Smooth muscle cell (in vitro differentiated cells): ENCODE data around the gene CDC45. TPM values are rescaled to one million over a fixed set of nuclear protein-coding genes. Genes with fewer than 3 reads are reported as not detected.

ENCODE experiments used
- DNase-seq: peaks from one replicate; lab custom pipeline; 2025; ENCODE audit not compliant: unreplicated experiment; lab: John Stamatoyannopoulos, UW
- H2AFZ ChIP-seq: fragments of 200-600 bp; sonication (generic); 2 replicates; pipeline ENCODE4 v1.6.0; 2016; ENCODE audit warnings: antibody characterized with exemption, low read depth, mild to moderate bottlenecking
- H3F3A ChIP-seq: fragments of 200-600 bp; sonication (generic); 2 replicates; pipeline ENCODE4 v1.6.0; 2017; ENCODE audit warnings: antibody characterized with exemption, low read depth
- H3K27ac ChIP-seq: fragments of 200-600 bp; sonication (generic); 2 replicates; pipeline ENCODE4 v1.5.1; 2016; ENCODE audit warnings: low read depth, mild to moderate bottlenecking
- H3K27me3 ChIP-seq: fragments of 200-600 bp; sonication (generic); 2 replicates; pipeline ENCODE4 v1.6.1; 2016; ENCODE audit warnings: low read depth, mild to moderate bottlenecking
- H3K36me3 ChIP-seq: fragments of 200-600 bp; sonication (generic); 2 replicates; pipeline ENCODE4 v1.5.1; 2016; ENCODE audit warnings: low read depth
- H3K4me1 ChIP-seq: fragments of 200-600 bp; sonication (generic); 2 replicates; pipeline ENCODE4 v1.5.1; 2016; ENCODE audit warnings: low read depth
- H3K4me2 ChIP-seq: fragments of 200-600 bp; sonication (generic); 2 replicates; pipeline ENCODE4 v1.6.0; 2016; ENCODE audit warnings: mild to moderate bottlenecking
- H3K4me3 ChIP-seq: fragments of 200-600 bp; sonication (generic); 2 replicates; pipeline ENCODE4 v1.5.1; 2016; ENCODE audit warnings: mild to moderate bottlenecking
- H3K79me2 ChIP-seq: fragments of 200-600 bp; sonication (generic); 2 replicates; pipeline ENCODE4 v1.6.0; 2016; ENCODE audit warnings: low read depth, mild to moderate bottlenecking
- H3K9ac ChIP-seq: fragments of 200-600 bp; sonication (generic); 2 replicates; pipeline ENCODE4 v1.6.0; 2016; ENCODE audit warnings: low read depth
- H3K9me3 ChIP-seq: fragments of 200-600 bp; sonication (generic); replicated peaks from 2 replicates; pipeline ENCODE4 v1.5.1; 2016; ENCODE audit warnings: low read depth
- H4K20me1 ChIP-seq: fragments of 200-600 bp; sonication (generic); 2 replicates; pipeline ENCODE4 v1.6.0; 2016; ENCODE audit warnings: low read depth
- WGBS: methylation state at CpG from one replicate; pipeline ENCODE4 v1.1.7; 2016; ENCODE audit warnings: low lambda C conversion rate; 5-methylcytosine and 5-hydroxymethylcytosine counted together
- polyA plus RNA-seq: library from polyadenylated mRNA; unstranded; fragments of >200 nt; fragmentation: Nextera tagmentation; extraction: Ambion mirVana; gene quantifications from 2 replicates; pipeline ENCODE4 v1.2.1, GENCODE V29; 2016
- total RNA-seq: library from RNA; depleted of rRNA; stranded (reverse); fragments of >200 nt; gene quantifications from 2 replicates; pipeline ENCODE4 v1.2.3, GENCODE V29; 2014
- TF ChIP-seq, protein P1 (sequence below): fragments of 200-600 bp; sonication (generic); IDR thresholded peaks from 2 replicates; pipeline ENCODE4 v1.5.1; 2017; ENCODE audit warnings: borderline replicate concordance, mild to moderate bottlenecking, antibody characterized with exemption; ENCODE audit not compliant: insufficient read depth, poor library complexity, severe bottlenecking

The CDC45 gene
- total and polyA plus RNA-seq, 2 experiments from 2014 or later: 9.3 to 13.7 TPM

- no peak for DNase-seq
- no peaks in the 10 kb centered on the region for H3K4me1 ChIP-seq
- no peak overlapping the region for H2AFZ ChIP-seq
- TF ChIP-seq, protein P1, sequence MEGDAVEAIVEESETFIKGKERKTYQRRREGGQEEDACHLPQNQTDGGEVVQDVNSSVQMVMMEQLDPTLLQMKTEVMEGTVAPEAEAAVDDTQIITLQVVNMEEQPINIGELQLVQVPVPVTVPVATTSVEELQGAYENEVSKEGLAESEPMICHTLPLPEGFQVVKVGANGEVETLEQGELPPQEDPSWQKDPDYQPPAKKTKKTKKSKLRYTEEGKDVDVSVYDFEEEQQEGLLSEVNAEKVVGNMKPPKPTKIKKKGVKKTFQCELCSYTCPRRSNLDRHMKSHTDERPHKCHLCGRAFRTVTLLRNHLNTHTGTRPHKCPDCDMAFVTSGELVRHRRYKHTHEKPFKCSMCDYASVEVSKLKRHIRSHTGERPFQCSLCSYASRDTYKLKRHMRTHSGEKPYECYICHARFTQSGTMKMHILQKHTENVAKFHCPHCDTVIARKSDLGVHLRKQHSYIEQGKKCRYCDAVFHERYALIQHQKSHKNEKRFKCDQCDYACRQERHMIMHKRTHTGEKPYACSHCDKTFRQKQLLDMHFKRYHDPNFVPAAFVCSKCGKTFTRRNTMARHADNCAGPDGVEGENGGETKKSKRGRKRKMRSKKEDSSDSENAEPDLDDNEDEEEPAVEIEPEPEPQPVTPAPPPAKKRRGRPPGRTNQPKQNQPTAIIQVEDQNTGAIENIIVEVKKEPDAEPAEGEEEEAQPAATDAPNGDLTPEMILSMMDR: no peak
- no peaks in the 10 kb centered on the region for H4K20me1 ChIP-seq
- no peaks in the 10 kb centered on the region for H3F3A ChIP-seq
- no peaks in the 10 kb centered on the region for H3K27me3 ChIP-seq
- no peaks in the 10 kb centered on the region for H3K9me3 ChIP-seq
- H3K4me2 ChIP-seq: no peak overlapping the region
- no peak overlapping the region for H3K4me3 ChIP-seq
- no peaks in the 10 kb centered on the region for H3K36me3 ChIP-seq
- H3K79me2 ChIP-seq: no peaks in the 10 kb centered on the region
- H3K27ac ChIP-seq: no peak overlapping the region
- H3K9ac ChIP-seq: no peak overlapping the region
- 83% methylated on average over 9 of the region's 9 CpGs for WGBS
These were observed 88.9 kb downstream of the CDC45 start for GRCh38 chr22:19568337-19569275.

- Histone ChIP-seq H3K4me2 (no peak overlapping the region), H2AFZ (no peak overlapping the region), H3K36me3 (no peaks in the 10 kb centered on the region), H3K27me3 (no peaks in the 10 kb centered on the region), H3F3A (no peaks in the 10 kb centered on the region), H3K27ac (no peak overlapping the region), H3K79me2 (no peaks in the 10 kb centered on the region), H3K9ac (no peak overlapping the region), H3K9me3 (no peaks in the 10 kb centered on the region), H4K20me1 (no peaks in the 10 kb centered on the region), H3K4me3 (no peak overlapping the region), H3K4me1 (no peaks in the 10 kb centered on the region)
- TF ChIP-seq, protein P1: no peak
- WGBS: 94% methylated on average over 1 of the region's 1 CpG
- no peak for DNase-seq
These were observed 89.5 kb downstream of the CDC45 start for GRCh38 chr22:19569276-19569640.

DNA sequence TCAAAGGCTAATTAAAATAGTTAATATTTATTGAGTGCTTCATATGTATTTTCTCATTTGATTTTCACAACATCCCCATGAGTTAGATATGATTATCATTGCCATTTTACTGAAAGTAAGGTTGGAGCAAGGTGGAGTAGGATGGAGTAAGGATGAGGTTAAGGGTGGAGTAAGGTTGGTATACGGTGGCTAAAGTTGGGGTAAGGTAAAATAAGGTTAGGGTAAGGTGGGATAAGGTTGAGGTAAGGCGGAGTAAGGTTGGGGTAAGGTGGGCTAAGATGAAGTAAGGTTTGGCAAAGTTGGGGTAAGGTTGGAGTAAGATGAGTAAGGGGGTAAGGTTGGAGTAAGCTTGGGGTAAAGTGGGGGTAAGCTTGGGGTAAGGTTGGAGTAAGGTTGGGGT, 90.3 kb downstream of the CDC45 start:
- H3K4me3 ChIP-seq: no peak overlapping the region
- no peak for DNase-seq
- H3K9ac ChIP-seq: no peak overlapping the region
- no peak overlapping the region for H3K4me2 ChIP-seq
- no peaks in the 10 kb centered on the region for H4K20me1 ChIP-seq
- no peaks in the 10 kb centered on the region for H3F3A ChIP-seq
- no peak overlapping the region for H3K27ac ChIP-seq
- 95% methylated on average over 2 of the region's 2 CpGs for WGBS
- no peaks in the 10 kb centered on the region for H3K36me3 ChIP-seq
- TF ChIP-seq, protein P1: no peak
- H3K9me3 ChIP-seq: no peaks in the 10 kb centered on the region
- H3K27me3 ChIP-seq: no peaks in the 10 kb centered on the region
- no peaks in the 10 kb centered on the region for H3K4me1 ChIP-seq
- H3K79me2 ChIP-seq: no peaks in the 10 kb centered on the region
- no peak overlapping the region for H2AFZ ChIP-seq

Other genes starting within 250 kb of the CDC45 start
- 6.4 and 9.0 TPM in 2 replicates for gene CLTCL1, start 188.2 kb upstream of the CDC45 start, total RNA-seq
- gene CLTCL1, start 188.2 kb upstream of the CDC45 start, polyA plus RNA-seq: 4.7 and 4.8 TPM in 2 replicates
- 8.7 and 9.8 TPM in 2 replicates for gene HIRA, start 48.2 kb upstream of the CDC45 start, total RNA-seq
- gene HIRA, start 48.2 kb upstream of the CDC45 start, polyA plus RNA-seq: 7.3 and 9.8 TPM in 2 replicates
- 18.1 and 30.4 TPM in 2 replicates for gene MRPL40, start 47.4 kb upstream of the CDC45 start, total RNA-seq
- 52.9 and 54.8 TPM in 2 replicates for gene MRPL40, start 47.4 kb upstream of the CDC45 start, polyA plus RNA-seq
- gene C22orf39, start 32.2 kb upstream of the CDC45 start, total RNA-seq: 16.5 and 23.0 TPM in 2 replicates
- gene C22orf39, start 32.2 kb upstream of the CDC45 start, polyA plus RNA-seq: 20.8 and 29.5 TPM in 2 replicates
- 48.1 and 64.1 TPM in 2 replicates for gene UFD1, start 727 bp upstream of the CDC45 start, total RNA-seq
- 99.5 and 111 TPM in 2 replicates for gene UFD1, start 727 bp upstream of the CDC45 start, polyA plus RNA-seq
- gene CLDN5, start 44.5 kb downstream of the CDC45 start, total RNA-seq: not detected in 2 replicates
- gene CLDN5, start 44.5 kb downstream of the CDC45 start, polyA plus RNA-seq: 0.11 TPM in 1 of 2 replicates, not detected in the other
- gene SEPTIN5, start 234.6 kb downstream of the CDC45 start, total RNA-seq: 19.9 and 26.6 TPM in 2 replicates
- 41.5 and 64.1 TPM in 2 replicates for gene SEPTIN5, start 234.6 kb downstream of the CDC45 start, polyA plus RNA-seq
- gene GP1BB, start 243.6 kb downstream of the CDC45 start, total RNA-seq: 0.94 and 3.0 TPM in 2 replicates
- 6.7 and 9.7 TPM in 2 replicates for gene GP1BB, start 243.6 kb downstream of the CDC45 start, polyA plus RNA-seq